GM19324 (cell line): ENCODE data around the gene WIZ.
"Not testable (repeated sequence)": the region's sequence is repeated elsewhere in the genome, so short reads cannot be mapped to it uniquely, and the experiment has no call there.

ENCODE experiments used
- ATAC-seq: cut with Tn5 transposase; IDR thresholded peaks from one replicate; pipeline ENCODE4 v1.9.1; 2021; ENCODE audit warnings: mild to moderate bottlenecking, moderate library complexity; ENCODE audit not compliant: unreplicated experiment, low FRiP score

WIZ gene, protein sequence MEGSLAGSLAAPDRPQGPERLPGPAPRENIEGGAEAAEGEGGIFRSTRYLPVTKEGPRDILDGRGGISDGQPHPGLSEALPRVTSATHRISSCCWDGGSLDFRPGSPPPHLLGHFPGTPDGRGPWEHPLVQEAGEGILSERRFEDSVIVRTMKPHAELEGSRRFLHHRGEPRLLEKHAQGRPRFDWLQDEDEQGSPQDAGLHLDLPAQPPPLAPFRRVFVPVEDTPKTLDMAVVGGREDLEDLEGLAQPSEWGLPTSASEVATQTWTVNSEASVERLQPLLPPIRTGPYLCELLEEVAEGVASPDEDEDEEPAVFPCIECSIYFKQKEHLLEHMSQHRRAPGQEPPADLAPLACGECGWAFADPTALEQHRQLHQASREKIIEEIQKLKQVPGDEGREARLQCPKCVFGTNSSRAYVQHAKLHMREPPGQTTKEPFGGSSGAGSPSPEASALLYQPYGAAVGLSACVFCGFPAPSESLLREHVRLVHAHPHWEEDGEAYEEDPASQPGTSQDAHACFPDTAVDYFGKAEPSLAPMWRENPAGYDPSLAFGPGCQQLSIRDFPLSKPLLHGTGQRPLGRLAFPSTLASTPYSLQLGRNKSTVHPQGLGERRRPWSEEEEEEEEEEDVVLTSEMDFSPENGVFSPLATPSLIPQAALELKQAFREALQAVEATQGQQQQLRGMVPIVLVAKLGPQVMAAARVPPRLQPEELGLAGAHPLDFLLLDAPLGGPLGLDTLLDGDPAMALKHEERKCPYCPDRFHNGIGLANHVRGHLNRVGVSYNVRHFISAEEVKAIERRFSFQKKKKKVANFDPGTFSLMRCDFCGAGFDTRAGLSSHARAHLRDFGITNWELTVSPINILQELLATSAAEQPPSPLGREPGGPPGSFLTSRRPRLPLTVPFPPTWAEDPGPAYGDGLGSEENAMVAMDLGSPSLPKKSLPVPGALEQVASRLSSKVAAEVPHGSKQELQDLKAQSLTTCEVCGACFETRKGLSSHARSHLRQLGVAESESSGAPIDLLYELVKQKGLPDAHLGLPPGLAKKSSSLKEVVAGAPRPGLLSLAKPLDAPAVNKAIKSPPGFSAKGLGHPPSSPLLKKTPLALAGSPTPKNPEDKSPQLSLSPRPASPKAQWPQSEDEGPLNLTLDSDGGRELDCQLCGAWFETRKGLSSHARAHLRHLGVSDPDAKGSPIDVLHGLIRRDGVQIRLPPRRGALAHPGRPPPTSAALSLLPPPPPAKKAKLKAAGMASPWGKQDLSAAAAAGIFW (N-terminal part only)

DNA sequence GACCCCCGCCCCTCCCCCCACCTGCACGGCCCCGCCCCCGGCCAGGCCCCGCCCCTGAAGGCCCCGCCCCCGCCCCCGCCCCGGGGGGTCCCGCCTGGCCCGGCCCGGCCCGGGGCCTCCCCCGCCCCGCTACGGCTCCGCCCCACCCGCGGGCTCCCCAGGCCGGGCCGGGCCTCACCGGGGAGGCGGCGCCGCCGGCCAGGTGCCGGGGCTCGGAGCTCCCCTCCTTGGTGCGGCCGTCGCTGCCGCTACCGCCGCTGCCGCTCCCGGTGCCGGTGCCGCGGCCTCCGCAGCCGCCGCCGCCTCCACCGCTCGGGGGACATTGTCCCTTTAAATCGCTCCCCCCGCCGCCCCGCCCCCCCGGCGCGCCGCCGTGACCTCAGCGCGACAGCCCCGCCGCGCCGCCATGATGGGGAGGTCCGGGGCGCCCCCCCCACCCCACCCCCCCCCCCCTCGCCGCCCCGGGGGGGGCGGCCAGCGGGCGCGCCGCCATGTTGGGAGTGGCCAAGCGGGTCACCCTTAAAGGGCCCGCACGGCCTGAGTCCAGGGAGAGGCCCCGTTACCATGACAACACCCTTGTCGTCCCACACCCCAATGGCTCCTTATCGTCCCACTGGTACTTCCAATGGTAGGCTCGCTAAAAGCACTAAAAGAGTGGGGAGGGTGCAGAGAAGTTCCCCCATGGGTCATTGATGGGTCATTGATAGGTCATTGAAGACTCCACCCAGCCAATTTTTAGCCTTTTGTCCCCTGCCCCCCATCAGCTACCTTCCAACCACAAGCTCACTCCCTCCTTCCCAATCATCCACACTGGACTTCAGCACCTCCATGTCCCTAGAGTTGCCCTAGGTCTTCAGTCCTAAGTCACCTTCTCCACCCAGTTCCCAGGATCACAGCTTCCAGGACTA is at the start of gene WIZ:
TSS of gene WIZ (minus strand) at position 337 of the 908 bp plus-strand sequence. CDS start 1,649 bp downstream, outside the sequence.
- peak; percentile 62 for ATAC-seq

DNA sequence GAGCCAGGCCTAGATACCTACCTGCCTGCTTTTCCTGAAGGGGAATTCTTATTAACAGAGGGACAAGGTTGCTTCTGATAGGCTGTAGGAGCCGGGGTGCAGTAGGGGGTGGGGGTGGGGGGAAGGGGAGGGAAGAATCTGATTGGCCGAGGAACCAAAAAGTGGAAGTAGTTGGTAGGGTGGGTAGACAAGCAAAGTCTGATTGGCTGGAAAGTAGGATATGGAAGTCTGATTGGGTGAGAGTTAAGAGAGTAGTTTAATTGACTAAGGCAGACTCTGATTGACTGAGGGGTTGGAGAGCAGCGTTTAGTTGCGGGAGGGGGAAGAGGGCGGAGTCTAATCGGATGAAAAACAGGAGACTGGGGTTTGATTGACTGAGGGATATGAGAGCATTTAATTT is 49.2 kb upstream of the WIZ start:
- ATAC-seq, result no peak

- no peak for ATAC-seq
Observed at GRCh38 chr19:15498156-15498858, 48.6 kb upstream of the WIZ start.

GRCh38 chr19:15495151-15495550 is 45.4 kb upstream of the WIZ start:
- no peak for ATAC-seq

- ATAC-seq, result no peak
Observed at GRCh38 chr19:15488489-15489226, 38.9 kb upstream of the WIZ start.

- ATAC-seq, result no peak
Observed at GRCh38 chr19:15487038-15487437, 37.3 kb upstream of the WIZ start.

GRCh38 chr19:15485768-15486167 is 36.0 kb upstream of the WIZ start:
- not testable (repeated sequence) for ATAC-seq

DNA sequence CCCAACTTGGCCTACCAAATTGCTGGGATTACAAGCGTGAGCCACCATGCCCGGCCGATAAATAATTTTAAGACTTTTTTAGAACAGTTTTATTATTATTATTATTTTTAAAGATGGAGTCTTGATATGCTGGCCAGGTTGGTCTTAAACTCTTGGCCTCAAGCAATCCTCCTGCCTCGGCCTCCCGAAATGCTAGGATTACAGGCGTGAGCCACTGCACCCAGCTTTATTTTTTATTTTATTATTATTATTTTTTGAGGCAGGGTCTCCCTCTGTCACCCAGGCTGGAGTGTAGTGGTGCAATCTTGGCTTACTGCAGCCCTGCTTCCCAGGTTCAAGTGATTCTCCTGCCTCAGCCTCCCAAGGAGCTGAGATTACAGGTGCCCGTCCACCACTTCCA is 31.2 kb upstream of the WIZ start:
- not testable (repeated sequence) for ATAC-seq

- ATAC-seq, result no peak
Observed at GRCh38 chr19:15479391-15480345, 29.9 kb upstream of the WIZ start, which contains the start of gene PGLYRP2. Gene PGLYRP2 (minus strand): TSS chr19:15479501. CDS start chr19:15479371, 130 bp downstream.

- no peak for ATAC-seq
Observed at GRCh38 chr19:15476325-15476724, 26.6 kb upstream of the WIZ start.

GRCh38 chr19:15475611-15476010 is 25.9 kb upstream of the WIZ start:
- ATAC-seq, result no peak

- ATAC-seq, result no peak
Observed at GRCh38 chr19:15475169-15475568, 25.4 kb upstream of the WIZ start.

DNA sequence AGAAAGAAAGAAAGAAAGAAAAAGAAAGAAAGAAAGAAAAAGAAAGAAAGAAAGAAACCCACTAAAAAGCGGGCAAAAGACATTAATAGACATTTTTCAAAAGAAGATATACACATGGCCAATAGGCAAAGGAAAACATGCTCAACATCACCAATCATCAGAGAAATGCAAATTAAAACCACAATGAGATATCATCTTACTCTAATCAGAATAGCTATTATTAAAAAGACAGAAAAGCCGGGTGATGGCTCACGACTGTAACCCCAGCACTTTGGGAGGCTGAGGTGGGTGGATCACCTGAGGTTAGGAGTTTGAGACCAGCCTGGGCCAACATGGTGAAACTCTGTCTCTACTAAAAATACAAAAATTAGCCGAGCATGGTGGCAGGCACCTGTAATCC is 24.1 kb upstream of the WIZ start:
- ATAC-seq, result not testable (repeated sequence)

DNA sequence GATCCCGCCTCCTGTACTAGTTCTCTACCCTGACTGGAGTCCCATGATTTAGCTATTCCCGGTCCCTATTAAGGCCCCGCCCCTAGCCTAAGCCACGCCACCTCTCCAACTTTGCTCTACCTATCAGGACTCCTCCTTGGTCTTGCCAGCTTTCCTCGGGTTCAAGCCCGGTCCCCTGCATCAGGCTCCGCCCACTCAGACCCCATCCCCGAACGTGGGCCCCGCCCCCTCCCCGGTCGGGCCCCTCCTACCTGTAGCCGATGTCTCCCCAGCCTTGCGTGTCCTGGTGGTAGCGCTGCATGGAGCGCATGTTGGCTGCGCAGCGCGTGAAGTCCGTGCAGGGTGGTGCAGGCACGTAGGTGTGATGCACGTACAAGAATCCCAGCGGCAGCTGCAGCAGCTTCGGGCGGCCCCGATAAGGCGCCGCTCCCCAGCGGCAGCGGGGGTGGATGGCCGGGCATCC is 21.9 kb upstream of the WIZ start:
- no peak for ATAC-seq

DNA sequence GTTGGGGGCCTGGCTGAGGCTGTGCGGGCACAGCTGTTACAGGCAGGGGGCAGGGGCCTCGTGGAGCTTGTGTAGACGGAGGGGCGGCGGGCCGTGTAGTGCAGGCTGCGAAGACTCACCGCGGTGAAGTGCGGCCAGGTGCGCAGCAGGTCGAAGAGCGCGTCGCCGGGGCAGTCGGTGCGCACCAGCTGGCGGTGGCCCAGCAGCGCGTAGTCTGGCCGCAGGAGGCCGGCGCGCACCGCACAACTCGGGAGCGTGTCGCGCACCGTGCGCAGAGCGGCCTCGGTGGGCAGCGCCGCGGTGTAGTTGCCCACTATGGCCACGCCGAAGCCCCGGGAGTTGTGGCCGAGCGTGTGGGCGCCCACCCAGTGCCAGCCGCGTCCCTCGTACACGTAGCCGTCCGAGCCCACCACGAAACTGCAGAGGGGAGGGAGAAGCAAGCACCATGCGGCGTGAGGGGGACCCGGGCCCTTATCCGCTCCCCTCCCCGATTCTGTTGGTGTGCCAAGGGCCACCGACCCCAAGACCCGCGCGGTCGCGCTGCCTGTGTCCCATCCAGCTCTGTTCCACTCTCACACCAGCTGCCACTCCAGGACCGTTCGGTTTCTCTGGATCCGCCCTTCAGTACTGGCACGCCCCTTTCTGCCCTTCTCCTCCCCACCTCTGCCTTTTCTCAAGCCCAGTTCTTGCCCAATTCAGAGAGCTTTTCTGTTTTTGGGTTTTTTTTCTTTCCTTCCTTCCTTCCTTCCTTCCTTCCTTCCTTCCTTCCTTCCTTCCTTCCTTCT is 19.9 kb upstream of the WIZ start:
- no peak for ATAC-seq
